K562 treated with DMSO at 1 percent for 12 hours (cell line): ENCODE measurements around the gene HM13. TPM values are rescaled to one million over a fixed set of nuclear protein-coding genes. Genes with fewer than 3 reads are reported as not detected.

Experiments used
- total RNA-seq: library from RNA; unstranded; fragments of 300-600 nt; gene quantifications from 2 replicates; pipeline ENCODE4 v1.2.3, GENCODE V29; 2022; ENCODE audit not compliant: insufficient read depth

The HM13 gene, protein sequence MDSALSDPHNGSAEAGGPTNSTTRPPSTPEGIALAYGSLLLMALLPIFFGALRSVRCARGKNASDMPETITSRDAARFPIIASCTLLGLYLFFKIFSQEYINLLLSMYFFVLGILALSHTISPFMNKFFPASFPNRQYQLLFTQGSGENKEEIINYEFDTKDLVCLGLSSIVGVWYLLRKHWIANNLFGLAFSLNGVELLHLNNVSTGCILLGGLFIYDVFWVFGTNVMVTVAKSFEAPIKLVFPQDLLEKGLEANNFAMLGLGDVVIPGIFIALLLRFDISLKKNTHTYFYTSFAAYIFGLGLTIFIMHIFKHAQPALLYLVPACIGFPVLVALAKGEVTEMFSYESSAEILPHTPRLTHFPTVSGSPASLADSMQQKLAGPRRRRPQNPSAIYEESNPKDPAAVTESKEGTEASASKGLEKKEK
- total RNA-seq: 130 and 166 TPM in 2 replicates

DNA sequence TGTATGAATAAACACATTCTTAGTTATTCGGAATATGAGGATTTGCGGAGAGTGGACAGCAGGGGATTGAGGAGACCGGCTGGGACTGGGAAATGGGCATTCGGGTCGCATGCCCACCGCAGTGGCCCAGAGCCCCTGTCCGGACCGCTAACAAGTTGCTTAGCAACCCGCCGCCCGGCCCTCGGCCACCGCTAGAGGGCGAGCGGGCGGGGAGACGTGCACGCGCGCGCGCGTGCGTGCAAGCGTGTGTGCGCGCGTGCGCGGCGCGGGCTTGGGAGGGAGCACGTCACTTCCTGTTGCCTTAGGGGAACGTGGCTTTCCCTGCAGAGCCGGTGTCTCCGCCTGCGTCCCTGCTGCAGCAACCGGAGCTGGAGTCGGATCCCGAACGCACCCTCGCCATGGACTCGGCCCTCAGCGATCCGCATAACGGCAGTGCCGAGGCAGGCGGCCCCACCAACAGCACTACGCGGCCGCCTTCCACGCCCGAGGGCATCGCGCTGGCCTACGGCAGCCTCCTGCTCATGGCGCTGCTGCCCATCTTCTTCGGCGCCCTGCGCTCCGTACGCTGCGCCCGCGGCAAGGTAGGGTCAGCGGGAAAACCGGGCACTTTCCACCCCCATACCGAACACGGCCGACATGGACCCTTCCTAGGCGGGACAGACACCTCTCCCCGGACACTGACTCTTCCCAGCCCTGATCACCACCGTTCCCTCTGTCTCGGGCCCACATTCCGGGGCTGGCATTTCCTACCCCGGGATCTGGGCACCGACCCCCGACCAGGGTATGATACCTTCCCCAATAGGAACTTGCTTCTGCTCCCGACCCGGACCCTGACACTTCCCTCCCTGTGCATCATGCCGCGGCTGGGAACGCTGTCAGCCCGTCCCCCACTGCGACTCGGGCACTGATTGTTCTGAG, at the start of gene HM13:
Gene HM13 (plus strand): TSS at position 289 of the 918 bp plus-strand sequence. CDS start 110 bp downstream, at position 399.

DNA sequence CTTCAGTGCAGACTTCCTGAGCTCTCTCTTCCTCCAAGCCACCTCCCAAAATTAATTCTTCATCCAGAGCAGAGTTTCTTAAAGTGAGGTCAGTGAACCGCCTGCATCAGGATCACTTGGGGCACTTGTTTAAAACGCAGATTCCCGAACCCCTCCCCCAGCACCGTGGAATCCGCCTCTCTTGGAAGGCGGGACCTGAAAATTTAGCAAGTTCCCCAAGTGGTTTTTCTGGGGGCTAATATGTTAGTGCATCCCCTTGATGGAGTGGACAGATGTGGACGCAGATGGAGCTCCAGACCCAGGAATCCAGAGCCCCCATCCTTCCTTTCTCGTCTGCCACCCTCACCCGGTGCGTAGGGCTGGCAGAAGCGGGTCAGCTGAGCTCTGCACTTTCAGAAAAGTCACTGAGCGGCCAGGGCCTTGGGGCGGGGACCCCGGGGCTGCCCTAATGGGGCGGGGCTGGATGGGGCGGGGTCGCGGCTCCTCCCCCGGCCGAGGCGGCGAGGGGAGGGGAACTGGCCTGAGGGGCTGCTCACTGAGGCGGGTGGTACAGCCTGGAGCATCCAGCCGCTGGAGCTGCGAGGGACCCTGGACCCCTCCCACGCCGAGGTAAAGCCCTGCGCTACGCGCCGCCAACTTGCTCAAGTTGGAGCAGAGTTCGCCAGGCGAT, 39.3 kb upstream of the HM13 start, which contains the start of the genes DEFB124 and REM1:
Gene DEFB124 (minus strand): TSS at position 370 of the 670 bp plus-strand sequence. CDS start 2,114 bp downstream, outside the sequence.
Gene REM1 (plus strand): TSS at position 531 of the 670 bp plus-strand sequence. CDS start 1,158 bp downstream, outside the sequence.

DNA sequence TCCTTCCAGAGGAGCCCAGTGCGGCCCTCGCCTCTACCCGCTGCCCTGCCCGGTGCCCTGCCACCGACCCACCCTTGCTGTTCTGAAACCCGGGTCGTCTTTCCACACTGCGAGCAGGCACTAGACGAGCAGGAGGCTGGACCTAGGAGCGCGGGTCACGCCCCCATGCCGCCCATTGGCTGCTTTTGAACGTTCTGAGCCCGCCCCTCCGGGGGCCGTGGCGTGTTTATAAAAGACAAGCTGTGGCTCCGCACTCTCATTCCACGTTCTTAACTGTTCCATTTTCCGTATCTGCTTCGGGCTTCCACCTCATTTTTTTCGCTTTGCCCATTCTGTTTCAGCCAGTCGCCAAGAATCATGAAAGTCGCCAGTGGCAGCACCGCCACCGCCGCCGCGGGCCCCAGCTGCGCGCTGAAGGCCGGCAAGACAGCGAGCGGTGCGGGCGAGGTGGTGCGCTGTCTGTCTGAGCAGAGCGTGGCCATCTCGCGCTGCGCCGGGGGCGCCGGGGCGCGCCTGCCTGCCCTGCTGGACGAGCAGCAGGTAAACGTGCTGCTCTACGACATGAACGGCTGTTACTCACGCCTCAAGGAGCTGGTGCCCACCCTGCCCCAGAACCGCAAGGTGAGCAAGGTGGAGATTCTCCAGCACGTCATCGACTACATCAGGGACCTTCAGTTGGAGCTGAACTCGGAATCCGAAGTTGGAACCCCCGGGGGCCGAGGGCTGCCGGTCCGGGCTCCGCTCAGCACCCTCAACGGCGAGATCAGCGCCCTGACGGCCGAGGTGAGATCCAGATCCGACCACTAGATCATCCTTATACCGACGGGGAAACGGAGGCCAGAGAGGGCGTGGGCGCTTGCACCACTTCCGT, 91.0 kb downstream of the HM13 start, which contains the start of gene ID1:
Gene ID1 (plus strand): TSS at position 259 of the 871 bp plus-strand sequence. CDS start 99 bp downstream, at position 358.

Other genes starting within 250 kb of the HM13 start
- not detected in 2 replicates for gene DEFB116, start 205.9 kb upstream of the HM13 start, total RNA-seq
- not detected in 2 replicates for gene DEFB118, start 145.8 kb upstream of the HM13 start, total RNA-seq
- not detected in 2 replicates for gene DEFB119, start 123.9 kb upstream of the HM13 start, total RNA-seq
- not detected in 2 replicates for gene DEFB121, start 108.2 kb upstream of the HM13 start, total RNA-seq
- gene DEFB123, start 73.8 kb upstream of the HM13 start, total RNA-seq: not detected in 2 replicates
- not detected in 2 replicates for gene DEFB124, start 39.3 kb upstream of the HM13 start, total RNA-seq
- not detected in 2 replicates for gene REM1, start 39.2 kb upstream of the HM13 start, total RNA-seq
- 356 and 417 TPM in 2 replicates for gene ID1, start 90.8 kb downstream of the HM13 start, total RNA-seq
- not detected in 2 replicates for gene COX4I2, start 123.5 kb downstream of the HM13 start, total RNA-seq
- gene BCL2L1, start 208.4 kb downstream of the HM13 start, total RNA-seq: 116 and 154 TPM in 2 replicates
- 64.5 and 132 TPM in 2 replicates for gene TPX2, start 224.8 kb downstream of the HM13 start, total RNA-seq